HPDE6-E6E7 (cell line): ENCODE measurements around the gene RAD50.
"Not testable (repeated sequence)": the region's sequence is repeated elsewhere in the genome, so short reads cannot be mapped to it uniquely, and the experiment has no call there.

Experiments
- DNase-seq: peaks from one replicate; pipeline ENCODE4 v3.0.0; 2011; ENCODE audit warnings: missing footprints; ENCODE audit errors: extremely low spot score

The RAD50 gene

DNA sequence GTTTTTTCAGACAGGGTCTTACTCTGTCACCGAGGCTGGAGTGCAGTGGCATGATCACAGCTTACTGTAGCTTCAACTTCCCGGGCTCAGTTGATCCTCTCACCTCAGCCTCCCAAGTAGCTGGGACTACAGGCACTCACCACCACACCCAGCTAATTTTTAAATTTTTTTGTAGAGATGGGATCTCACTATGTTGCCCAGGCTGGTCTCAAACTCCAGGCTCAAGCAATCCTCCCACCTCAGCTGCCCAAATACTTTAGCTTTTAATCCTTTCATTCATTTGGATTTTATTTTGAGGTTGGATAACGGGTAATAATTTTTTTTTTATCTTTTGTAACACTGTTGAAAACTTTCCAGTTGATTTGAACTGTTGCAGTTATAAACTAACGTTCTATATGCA lies 76.8 kb downstream of the RAD50 start:
- DNase-seq, result not testable (repeated sequence)

- no peak for DNase-seq
These were observed 79.1 kb downstream of the RAD50 start for GRCh38 chr5:132635873-132636272.

- DNase-seq, result no peak
These were observed 80.5 kb downstream of the RAD50 start for GRCh38 chr5:132637241-132637640.

GRCh38 chr5:132639706-132640130 lies 82.9 kb downstream of the RAD50 start:
- DNase-seq, result no peak

DNA sequence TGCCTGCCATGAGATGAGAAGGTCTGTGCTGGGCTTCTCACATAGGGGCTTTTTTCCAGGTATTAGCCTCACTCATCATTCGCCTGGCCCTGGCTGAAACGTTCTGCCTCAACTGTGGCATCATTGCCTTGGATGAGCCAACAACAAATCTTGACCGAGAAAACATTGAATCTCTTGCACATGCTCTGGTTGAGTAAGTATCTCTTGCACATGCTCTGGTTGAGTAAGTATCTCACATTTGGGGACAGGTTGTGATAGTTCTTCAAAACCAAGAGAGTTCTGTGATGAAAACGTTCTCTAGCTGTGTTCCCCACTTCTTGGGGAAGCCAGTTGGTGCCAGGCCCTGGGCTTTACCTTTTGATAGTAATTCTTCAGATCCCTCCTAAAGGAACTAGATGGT lies 83.8 kb downstream of the RAD50 start:
- DNase-seq, result no peak

- no peak for DNase-seq
These were observed 84.5 kb downstream of the RAD50 start for GRCh38 chr5:132641241-132641723.

DNA sequence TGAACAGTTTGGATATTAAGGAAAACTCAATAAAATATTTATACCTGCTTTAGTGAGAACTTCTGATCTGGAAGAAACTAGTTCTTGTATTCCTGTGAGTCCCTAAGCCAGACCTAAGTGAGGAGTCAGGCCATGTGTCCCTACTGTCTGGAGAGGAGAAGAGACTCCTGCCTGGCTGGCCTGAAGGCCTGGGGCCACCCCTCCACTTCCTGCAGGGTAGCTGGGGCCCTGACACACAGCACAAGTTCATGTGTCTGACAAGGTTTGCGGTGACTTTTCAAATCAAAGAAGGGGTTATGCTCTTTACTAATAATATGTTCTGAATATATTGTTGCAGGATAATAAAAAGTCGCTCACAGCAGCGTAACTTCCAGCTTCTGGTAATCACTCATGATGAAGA lies 85.1 kb downstream of the RAD50 start:
- no peak for DNase-seq

- no peak for DNase-seq
These were observed 87.4 kb downstream of the RAD50 start for GRCh38 chr5:132644177-132644576.

DNA sequence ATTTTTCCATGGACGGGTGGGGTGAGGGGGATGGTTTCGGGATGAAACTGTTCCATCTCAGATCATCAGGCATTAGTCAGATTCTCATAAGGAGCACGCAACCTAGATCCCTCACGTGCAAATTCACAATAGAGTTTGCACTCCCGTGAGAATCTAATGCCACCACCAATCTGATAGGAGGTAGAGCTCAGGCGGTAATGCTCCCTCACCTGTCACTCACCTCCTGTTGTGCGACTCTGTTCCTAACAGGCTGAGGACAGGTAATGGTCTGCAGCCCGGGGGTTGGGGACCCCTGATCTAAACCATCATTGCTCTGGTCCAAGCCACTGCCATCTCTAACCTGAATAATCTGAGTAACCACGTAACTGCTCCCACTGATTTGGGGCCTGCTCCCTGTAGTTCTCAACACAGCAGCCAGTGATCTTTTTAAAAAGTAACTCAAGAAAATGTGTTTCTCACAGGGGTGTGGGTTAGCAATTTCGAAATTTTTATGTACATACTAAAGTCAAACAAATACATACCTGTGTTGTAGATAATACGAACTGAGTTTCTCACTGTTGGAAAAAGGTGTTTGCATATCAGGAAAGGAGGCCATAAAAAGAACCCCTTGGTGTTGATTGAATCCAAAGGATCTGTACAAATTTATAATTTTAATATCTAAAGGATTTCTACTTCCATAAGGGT lies 89.9 kb downstream of the RAD50 start:
- no peak for DNase-seq

- no peak for DNase-seq
These were observed 90.7 kb downstream of the RAD50 start for GRCh38 chr5:132647473-132647872.

DNA sequence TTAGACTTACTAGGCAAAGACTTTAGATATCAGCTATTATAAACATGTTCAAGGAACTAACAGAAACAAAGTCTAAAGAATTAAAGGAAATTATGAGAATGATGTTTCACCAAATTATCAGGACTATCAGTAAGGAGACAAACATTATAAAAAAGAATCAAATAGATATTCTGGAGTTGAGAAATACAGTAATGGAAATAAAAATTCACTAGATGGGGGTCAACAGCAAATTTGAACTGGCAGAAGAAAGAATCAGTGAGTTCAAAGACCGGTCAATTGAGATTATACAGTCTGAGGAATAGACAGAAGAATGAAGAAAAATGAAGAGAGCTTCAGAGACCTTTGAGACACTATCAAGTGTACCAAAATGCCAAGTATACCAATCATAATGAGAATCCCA lies 91.6 kb downstream of the RAD50 start:
- DNase-seq, result no peak

DNA sequence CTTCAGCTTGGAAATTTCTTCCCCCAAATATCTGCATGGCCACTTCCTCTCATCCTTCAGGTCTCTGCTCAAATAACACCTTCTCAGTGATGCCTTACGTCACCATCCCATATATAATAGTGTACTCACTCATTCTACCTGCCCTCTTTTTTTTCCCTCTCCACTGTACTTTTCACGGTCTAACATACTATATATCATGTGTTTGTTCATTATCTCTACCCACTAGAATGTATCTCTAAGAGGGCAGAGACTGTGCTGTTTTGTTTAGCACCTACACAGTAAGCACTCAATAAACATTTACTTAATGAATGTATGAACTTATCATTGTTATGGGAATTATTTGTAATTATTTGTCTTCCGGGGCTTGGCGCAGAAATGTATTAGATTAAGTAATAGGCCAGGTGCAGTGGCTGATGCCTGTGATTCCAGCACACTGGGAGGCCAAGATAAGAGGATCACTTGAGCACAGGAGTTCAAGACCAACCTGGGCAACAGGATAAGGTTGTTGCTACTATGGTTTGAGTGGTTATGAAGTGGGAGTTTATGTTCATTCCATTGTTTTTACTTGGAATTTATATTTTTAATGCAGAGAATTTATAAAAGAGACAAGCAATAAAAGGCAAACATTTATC lies 95.2 kb downstream of the RAD50 start:
- DNase-seq, result no peak

DNA sequence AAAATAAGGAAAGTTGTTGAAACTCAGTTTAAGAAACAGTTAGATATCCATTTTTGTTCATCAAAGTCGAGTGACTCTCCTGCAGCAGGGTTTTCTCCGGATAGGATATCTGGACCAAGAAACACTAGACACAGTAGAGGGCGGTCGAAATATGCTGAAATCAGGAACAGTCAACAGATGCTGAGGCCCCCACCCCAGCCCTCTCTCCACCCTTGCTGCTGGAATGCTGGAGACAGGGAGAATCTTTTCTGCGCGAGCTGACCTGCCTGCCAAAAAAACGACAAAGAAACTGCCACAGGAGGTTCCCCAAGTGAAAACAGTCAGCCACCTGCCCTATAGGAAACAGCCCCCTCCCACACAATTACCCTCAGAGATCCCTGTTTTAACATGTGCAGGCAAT lies 96.9 kb downstream of the RAD50 start:
- DNase-seq, result no peak

DNA sequence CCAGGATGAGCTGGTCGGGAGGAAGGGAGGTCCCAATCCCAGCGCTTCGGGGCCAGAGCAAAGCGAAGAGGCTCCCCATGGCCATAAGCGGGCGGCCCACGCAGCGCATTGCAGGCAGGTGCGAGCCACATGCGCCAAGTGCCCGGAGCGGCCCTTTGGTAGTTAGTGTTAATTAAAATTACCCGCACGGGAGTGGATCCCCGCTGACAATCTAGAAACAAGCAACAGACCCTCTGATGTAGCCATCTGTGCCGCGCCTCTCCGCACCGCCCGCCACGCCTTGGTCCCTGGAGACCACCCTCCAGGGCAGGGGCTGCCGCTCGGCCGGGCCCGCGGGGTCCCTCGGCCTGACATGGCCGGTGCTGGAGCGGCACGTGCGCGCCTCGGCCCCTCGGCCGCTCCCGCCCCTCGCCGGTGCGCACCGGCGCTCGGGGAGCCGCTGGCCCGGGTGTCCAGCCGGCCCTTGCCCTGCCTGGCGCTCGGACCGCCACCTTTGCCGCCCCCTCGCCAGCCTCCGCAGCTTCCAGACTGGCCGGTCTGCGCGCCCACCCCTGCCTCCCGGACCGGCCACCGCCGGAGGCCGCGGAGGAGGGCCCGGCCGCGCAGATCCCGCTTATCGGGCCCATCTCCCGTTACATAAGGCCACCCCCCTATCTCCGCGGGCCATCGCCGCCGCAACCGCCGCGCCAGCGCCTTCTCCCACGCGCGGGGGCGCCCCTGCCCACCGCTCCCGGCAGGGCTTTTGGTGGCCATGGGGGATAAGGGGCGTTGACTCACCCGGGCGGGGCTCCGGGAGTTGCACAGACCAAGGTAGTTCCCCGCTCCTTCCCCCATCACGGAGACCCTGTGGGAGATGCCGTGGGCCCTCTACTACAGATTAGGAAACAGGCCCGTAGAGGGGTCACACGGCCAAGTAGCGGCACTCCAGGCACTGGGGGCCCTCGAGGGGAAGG lies 99.3 kb downstream of the RAD50 start:
- no peak for DNase-seq

DNA sequence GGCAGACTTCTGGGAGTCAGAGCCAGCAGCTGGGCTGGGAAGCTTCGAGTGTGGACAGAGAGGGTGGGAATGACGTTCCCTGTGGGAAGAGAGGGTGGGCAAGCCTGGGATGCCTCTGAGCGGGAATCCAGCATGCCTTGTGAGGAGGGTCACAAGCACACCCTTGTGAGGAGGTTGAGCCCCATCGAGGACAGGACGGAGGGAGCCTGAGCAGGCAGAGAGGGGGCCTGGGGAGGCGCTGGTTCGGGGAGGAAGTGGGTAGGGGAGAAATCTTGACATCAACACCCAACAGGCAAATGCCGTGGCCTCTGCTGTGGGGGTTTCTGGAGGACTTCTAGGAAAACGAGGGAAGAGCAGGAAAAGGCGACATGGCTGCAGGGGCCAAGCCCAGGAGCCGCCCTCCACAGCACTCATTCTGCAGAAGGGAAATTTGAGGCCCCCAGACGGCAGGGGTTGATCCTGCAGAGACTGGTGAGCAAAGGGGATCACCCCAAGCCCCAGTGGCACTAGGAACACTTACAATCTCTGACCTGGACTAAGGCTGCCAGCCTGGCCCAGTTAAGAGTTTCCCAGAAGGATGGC lies 100.1 kb downstream of the RAD50 start:
- no peak for DNase-seq

DNA sequence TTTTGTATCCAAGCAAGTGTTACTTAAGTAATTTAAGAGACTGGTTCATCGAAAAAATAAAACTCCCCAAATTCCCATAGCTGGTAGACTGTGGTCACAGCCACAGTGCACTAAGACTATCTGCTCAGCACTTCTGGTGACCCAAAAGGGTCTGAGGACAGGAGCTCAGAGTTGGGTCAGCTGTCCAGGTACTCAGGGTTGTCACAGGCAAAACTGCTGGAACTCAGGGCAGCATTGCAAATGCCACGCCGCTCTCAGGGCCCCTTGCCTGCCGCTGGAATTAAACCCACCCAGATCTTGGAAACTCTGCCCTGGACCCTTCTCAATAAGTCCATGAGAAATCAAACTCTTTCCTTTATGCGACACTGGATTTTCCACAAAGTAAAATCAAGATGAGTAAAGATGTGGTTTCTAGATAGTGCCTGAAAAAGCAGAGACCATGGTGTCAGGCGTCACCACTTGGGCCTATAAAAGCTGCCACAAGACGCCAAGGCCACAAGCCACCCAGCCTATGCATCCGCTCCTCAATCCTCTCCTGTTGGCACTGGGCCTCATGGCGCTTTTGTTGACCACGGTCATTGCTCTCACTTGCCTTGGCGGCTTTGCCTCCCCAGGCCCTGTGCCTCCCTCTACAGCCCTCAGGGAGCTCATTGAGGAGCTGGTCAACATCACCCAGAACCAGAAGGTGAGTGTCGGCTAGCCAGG lies 101.1 kb downstream of the RAD50 start, which contains the start of gene IL13:
TSS of gene IL13 (plus strand) at position 498 of the 705 bp plus-strand sequence. CDS start at position 512, 14 bp downstream.
- no peak for DNase-seq

DNA sequence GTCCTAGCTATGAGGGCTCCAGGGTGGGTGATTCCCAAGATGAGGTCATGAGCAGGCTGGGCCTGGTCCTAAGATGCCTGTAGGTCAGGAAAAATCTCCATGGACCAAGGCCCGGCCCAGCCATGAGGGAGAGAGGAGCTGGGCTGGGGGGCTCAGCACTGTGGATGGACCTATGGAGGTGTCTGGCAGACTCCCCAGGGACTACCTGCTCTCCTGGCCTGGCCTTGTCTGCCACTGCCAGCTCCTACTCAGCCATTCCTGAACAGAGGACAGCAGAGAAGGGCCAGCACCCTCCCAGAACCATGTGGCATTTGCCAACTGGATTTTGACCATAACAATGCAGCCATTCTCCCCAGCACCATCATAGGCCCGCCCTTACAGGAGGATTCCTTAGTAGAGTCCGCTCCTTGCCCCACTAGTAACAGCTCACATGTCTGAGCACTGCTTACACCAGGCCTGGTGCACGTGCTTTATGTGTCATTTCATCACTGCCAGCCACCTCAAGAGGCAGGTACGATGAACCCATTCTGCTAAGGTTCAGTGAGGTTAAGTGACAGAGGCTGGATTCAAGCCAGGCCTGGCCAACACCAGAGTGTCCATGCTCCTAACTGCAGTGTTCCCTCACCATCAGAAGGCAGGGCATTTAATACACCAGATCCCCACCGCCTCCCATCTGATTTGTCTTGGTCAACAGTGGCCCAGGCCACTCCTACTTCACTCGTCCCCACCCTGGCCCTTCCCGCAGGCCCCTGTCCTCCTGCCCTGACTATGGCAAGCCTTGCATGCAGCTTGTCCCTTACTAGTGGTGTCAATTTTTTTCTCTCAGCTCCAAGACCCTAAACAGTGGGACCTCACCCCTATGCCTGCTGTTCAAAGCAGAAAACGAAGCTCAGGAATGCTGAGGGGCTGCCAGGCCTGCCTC lies 101.9 kb downstream of the RAD50 start:
- no peak for DNase-seq

DNA sequence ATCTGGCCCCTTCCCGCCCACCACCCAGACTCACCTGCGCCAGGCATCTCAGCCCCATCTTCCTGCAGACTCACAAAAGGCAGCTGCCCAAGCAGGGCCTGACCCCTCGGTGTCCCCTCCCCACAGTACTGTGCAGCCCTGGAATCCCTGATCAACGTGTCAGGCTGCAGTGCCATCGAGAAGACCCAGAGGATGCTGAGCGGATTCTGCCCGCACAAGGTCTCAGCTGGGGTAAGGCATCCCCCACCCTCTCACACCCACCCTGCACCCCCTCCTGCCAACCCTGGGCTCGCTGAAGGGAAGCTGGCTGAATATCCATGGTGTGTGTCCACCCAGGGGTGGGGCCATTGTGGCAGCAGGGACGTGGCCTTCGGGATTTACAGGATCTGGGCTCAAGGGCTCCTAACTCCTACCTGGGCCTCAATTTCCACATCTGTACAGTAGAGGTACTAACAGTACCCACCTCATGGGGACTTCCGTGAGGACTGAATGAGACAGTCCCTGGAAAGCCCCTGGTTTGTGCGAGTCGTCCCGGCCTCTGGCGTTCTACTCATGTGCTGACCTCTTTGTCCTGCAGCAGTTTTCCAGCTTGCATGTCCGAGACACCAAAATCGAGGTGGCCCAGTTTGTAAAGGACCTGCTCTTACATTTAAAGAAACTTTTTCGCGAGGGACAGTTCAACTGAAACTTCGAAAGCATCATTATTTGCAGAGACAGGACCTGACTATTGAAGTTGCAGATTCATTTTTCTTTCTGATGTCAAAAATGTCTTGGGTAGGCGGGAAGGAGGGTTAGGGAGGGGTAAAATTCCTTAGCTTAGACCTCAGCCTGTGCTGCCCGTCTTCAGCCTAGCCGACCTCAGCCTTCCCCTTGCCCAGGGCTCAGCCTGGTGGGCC lies 103.1 kb downstream of the RAD50 start:
- DNase-seq, result no peak
